Gastroesophageal sphincter (tissue), 3 donors: Measurements from ENCODE around the gene PELO.

Experiments used
- POLR2A ChIP-seq, 2 donors: fragments of 450-650 bp; IDR thresholded peaks; one replicate each; pipeline ENCODE4 v1.6.1; 2017; ENCODE audit warnings: antibody characterized with exemption in 2 of 2, mild to moderate bottlenecking in 2 of 2, moderate library complexity in 1 of 2
- TF ChIP-seq, protein P1 (sequence below), 4 experiments: fragments of 200-600 bp in 2 of 4; fragments of 450-650 bp in 2 of 4; sonication (generic) in 1 of 4; IDR thresholded peaks; one replicate each; pipeline ENCODE4 v1.5.1; 2017 to 2019; ENCODE audit warnings: antibody characterized with exemption in 4 of 4, mild to moderate bottlenecking in 2 of 4, moderate library complexity in 2 of 4

GRCh38 chr5:52837068-52837467 lies 49.4 kb downstream of the PELO start:
- no peak for TF ChIP-seq POLR2A (IDR thresholded peaks at IDR 0.05)
- TF ChIP-seq, protein P1, sequence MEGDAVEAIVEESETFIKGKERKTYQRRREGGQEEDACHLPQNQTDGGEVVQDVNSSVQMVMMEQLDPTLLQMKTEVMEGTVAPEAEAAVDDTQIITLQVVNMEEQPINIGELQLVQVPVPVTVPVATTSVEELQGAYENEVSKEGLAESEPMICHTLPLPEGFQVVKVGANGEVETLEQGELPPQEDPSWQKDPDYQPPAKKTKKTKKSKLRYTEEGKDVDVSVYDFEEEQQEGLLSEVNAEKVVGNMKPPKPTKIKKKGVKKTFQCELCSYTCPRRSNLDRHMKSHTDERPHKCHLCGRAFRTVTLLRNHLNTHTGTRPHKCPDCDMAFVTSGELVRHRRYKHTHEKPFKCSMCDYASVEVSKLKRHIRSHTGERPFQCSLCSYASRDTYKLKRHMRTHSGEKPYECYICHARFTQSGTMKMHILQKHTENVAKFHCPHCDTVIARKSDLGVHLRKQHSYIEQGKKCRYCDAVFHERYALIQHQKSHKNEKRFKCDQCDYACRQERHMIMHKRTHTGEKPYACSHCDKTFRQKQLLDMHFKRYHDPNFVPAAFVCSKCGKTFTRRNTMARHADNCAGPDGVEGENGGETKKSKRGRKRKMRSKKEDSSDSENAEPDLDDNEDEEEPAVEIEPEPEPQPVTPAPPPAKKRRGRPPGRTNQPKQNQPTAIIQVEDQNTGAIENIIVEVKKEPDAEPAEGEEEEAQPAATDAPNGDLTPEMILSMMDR (IDR thresholded peaks at IDR 0.05), result peak in 2 of 4 experiments; percentile 23 to 29
